OCI-LY7 (cell line): Measurements from ENCODE around the gene ATP6V0A1. TPM values are rescaled to one million over a fixed set of nuclear protein-coding genes. Genes with fewer than 3 reads are reported as not detected.

Source experiments
- BruUV-seq: library from RNA; stranded (reverse); fragments of 400-500 nt; replicated peaks from 2 replicates; lab custom pipeline; 2021; lab: Mats Ljungman, UMichigan
- CTCF ChIA-PET: fragments of 300-600 bp; sonication (Branson Sonifier 250); formaldehyde crosslinking; loops from one replicate; lab custom pipeline; 2022; ENCODE audit warnings: antibody characterized with exemption; ENCODE audit not compliant: unreplicated experiment; lab: Charles Lee
- POLR2A ChIA-PET: fragments of 300-600 bp; sonication (Branson Sonifier 250); formaldehyde crosslinking; loops from one replicate; lab custom pipeline; 2022; ENCODE audit warnings: antibody characterized with exemption; lab: Charles Lee
- DNase-seq: peaks from one replicate; pipeline ENCODE4 v3.0.0-alpha.2; 2015; ENCODE audit warnings: low spot score
- H2AFZ ChIP-seq: fragments of 200-600 bp; sonication (generic), shearing (Covaris generic); 2 replicates; pipeline ENCODE4 v1.6.1; 2014; ENCODE audit warnings: mild to moderate bottlenecking, antibody characterized with exemption, low read length, moderate library complexity
- H3K27ac ChIP-seq: fragments of 200-600 bp; sonication (generic); 2 replicates; pipeline ENCODE4 v1.5.1; 2014; ENCODE audit warnings: mixed run types, low read depth, mild to moderate bottlenecking, moderate library complexity, low read length, inconsistent platforms; ENCODE audit not compliant: poor library complexity, severe bottlenecking
- H3K36me3 ChIP-seq: fragments of 200-600 bp; sonication (generic); 2 replicates; pipeline ENCODE4 v1.6.1; 2014; ENCODE audit warnings: mild to moderate bottlenecking, antibody characterized with exemption, low read length, moderate library complexity, mixed read lengths; ENCODE audit not compliant: insufficient read depth
- H3K4me1 ChIP-seq: fragments of 200-600 bp; sonication (generic); 2 replicates; pipeline ENCODE4 v1.5.1; 2014; ENCODE audit warnings: mild to moderate bottlenecking, low read length; ENCODE audit not compliant: insufficient read depth, poor library complexity, severe bottlenecking
- H3K4me2 ChIP-seq: fragments of 200-600 bp; sonication (generic); 2 replicates; pipeline ENCODE4 v1.6.1; 2014; ENCODE audit warnings: mild to moderate bottlenecking, low read length
- H3K4me3 ChIP-seq: fragments of 200-600 bp; sonication (generic); 2 replicates; pipeline ENCODE4 v1.5.1; 2014; ENCODE audit warnings: mild to moderate bottlenecking, low read depth, low read length; ENCODE audit not compliant: poor library complexity, severe bottlenecking
- H3K79me2 ChIP-seq: fragments of 200-600 bp; sonication (generic); 2 replicates; pipeline ENCODE4 v1.6.1; 2016; ENCODE audit warnings: low read depth, mild to moderate bottlenecking, low read length, moderate library complexity, mixed read lengths; ENCODE audit not compliant: insufficient read depth
- H3K9me2 ChIP-seq: fragments of 200-600 bp; sonication (generic); 2 replicates; pipeline ENCODE4 v1.6.1; 2016; ENCODE audit warnings: mild to moderate bottlenecking, low read length, mixed read lengths; ENCODE audit not compliant: insufficient read depth
- H3K9me3 ChIP-seq: fragments of 200-600 bp; sonication (generic); 2 replicates; pipeline ENCODE4 v1.6.1; 2014; ENCODE audit warnings: mild to moderate bottlenecking, mixed run types, low read length, mixed read lengths
- H4K20me1 ChIP-seq: fragments of 200-600 bp; sonication (generic); 2 replicates; pipeline ENCODE4 v1.6.1; 2014; ENCODE audit warnings: mild to moderate bottlenecking, antibody characterized with exemption, low read length, moderate library complexity, mixed read lengths; ENCODE audit not compliant: insufficient read depth
- EZH2phosphoT487 ChIP-seq: fragments of 200-600 bp; sonication (generic); IDR thresholded peaks from 2 replicates; pipeline ENCODE4 v1.6.1; 2018; ENCODE audit warnings: low read depth, borderline replicate concordance, mild to moderate bottlenecking, mixed run types, antibody characterized with exemption, low read length, moderate library complexity, mixed read lengths
- intact Hi-C: fragments of 100-400 bp; cut with micrococcal nuclease; formaldehyde crosslinking; loops from one replicate; pipeline ENCODE4 v1.10.0; 2022; ENCODE audit not compliant: unreplicated experiment
- total RNA-seq, 2 experiments: library from RNA; depleted of rRNA in 1 of 2; stranded (reverse); fragments of >200 nt in 1 of 2; shearing (Covaris generic) in 1 of 2; gene quantifications; 2 replicates each; pipeline ENCODE4 v1.2.3, GENCODE V29; 2014 to 2022
- TF ChIP-seq, protein P1 (sequence below): fragments of 200-600 bp; sonication (generic); conservative IDR thresholded peaks from 2 replicates; pipeline ENCODE4 v1.5.1; 2014; ENCODE audit warnings: mild to moderate bottlenecking, antibody characterized with exemption, low read length, moderate library complexity, mixed read lengths

The ATP6V0A1 gene
- total RNA-seq, 2 experiments from 2014 or later, result 19.8 to 46.9 TPM

DNA sequence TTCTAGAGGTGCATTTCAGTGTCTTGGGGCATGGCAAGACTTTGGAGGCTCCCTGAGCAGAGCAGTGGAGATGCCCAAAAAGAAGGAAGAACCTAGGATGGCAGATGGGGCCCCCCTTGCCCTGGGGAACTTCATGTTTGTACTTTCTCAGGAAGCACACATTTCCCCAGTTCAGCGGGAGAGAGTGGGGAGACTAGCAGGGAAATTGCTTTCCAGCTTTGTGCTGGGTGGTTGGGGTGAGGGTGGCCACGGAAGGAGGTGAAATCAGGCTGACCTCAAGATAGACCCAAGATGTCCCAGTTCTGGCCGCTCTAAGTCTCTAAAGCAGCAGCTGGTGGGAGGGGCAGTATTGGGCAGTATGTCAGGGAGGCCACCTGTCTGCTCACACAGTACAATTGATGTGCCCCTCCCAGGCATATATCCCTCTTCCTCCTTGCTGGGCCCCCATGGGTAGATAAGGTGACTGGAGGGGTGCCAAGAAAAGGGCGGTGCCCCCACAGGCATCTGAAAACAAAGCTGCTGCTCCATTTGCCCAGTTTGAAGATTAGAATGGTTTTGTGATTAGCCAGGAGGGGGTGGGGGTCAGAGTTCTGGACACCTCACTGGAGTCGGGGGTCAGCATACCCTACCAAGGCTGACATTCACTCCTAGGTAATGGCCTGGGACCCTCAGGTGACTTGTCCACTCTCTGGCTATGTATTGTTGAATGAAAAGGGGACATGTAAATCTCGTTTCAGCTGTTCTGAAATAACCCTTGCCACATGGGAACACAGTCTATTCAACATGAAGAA lies 60.3 kb downstream of the ATP6V0A1 start:
- H3K9me2 ChIP-seq, result no peaks in the 10 kb centered on the region
- intact Hi-C loops, result no loop called here
- H3K27ac ChIP-seq, result no peak overlapping the region
- H3K4me3 ChIP-seq, result no peak overlapping the region
- POLR2A ChIA-PET, result no interaction called here
- CTCF ChIA-PET, result no interaction called here
- H2AFZ ChIP-seq, result no peak overlapping the region
- no peaks in the 10 kb centered on the region for H3K79me2 ChIP-seq
- no peak for DNase-seq
- H3K9me3 ChIP-seq, result no peaks in the 10 kb centered on the region
- H4K20me1 ChIP-seq, result no peaks in the 10 kb centered on the region
- H3K4me1 ChIP-seq, result peaks cover 6% of the 10 kb centered on the region
- BruUV-seq, result no TSS peak
- H3K4me2 ChIP-seq, result no peak overlapping the region
- no peak for TF ChIP-seq EZH2phosphoT487
- TF ChIP-seq, protein P1, sequence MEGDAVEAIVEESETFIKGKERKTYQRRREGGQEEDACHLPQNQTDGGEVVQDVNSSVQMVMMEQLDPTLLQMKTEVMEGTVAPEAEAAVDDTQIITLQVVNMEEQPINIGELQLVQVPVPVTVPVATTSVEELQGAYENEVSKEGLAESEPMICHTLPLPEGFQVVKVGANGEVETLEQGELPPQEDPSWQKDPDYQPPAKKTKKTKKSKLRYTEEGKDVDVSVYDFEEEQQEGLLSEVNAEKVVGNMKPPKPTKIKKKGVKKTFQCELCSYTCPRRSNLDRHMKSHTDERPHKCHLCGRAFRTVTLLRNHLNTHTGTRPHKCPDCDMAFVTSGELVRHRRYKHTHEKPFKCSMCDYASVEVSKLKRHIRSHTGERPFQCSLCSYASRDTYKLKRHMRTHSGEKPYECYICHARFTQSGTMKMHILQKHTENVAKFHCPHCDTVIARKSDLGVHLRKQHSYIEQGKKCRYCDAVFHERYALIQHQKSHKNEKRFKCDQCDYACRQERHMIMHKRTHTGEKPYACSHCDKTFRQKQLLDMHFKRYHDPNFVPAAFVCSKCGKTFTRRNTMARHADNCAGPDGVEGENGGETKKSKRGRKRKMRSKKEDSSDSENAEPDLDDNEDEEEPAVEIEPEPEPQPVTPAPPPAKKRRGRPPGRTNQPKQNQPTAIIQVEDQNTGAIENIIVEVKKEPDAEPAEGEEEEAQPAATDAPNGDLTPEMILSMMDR, result no peak
- no peaks in the 10 kb centered on the region for H3K36me3 ChIP-seq

DNA sequence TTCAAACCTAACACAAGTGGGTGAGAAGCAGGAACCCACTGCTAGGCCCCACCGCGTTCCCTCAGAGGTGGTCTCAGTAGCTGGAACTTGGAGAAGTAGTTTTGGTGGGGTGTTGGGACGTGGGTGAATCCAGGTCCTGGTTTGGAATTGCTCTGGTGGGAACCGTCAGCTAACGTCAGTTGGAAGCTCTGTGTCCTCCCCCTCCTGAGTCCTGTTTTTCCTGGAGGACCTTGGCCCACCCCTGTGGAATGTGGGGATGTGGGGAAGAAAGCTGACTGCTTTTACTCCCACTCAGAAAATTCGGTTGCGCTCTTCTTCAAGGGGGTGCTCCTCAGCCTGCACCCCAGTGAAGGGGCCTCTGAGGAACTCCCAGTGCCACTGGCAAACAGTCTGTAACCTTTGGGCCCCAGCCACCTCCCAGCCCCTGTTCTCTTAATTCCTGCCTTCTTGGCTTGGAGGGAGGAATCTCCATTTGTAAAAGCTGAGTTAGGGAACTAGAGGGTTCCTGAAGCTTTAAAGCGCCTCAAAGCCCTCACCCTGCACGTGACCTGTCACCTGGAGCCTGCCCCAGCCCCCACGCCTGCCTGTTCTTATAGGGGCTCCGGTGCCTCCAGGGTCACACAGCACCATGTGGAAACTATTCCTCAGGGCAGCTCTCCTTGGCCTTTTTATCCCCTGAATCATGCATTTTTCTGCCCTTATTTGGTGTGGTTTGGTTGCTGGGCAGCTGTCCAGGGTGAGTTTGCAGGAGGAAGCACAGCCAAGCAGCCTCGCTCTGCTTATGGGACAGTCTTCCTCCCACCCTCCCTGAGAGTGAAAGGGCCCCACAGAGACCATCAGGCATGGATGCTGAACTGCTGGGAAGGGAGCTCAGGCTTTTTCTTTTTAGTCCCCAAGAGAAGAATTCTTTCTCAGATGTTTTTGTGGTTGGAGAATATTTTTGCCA lies 61.1 kb downstream of the ATP6V0A1 start:
- DNase-seq, result no peak
- ChIA-PET CTCF (no interaction called here), POLR2A (interaction anchor here (0.6 to 1.4 kb wide), 3 partner anchors 35 to 816 kb away, joined by 3 to 6 read pairs (median 3); no protein-coding TSS in a partner anchor)
- TF ChIP-seq, protein P1, result no peak
- no peak for TF ChIP-seq EZH2phosphoT487
- Histone ChIP-seq H3K79me2 (no peaks in the 10 kb centered on the region), H3K9me3 (no peaks in the 10 kb centered on the region), H3K4me1 (peaks cover 6% of the 10 kb centered on the region), H3K4me2 (no peak overlapping the region), H3K36me3 (no peaks in the 10 kb centered on the region), H3K9me2 (no peaks in the 10 kb centered on the region), H3K4me3 (no peak overlapping the region), H4K20me1 (no peaks in the 10 kb centered on the region), H3K27ac (no peak overlapping the region), H2AFZ (no peak overlapping the region)
- no TSS peak for BruUV-seq
- intact Hi-C loops, result no loop called here
